WTC11 (cell line): ENCODE results near the gene PREX1. TPM values are rescaled to one million over a fixed set of nuclear protein-coding genes. Genes with fewer than 3 reads are reported as not detected.

Experiments
- ATAC-seq: fragments of 200-7000 bp; cut with Tn5 transposase; 2 replicates; pipeline ENCODE4 v1.10.0; 2021; ENCODE audit warnings: mild to moderate bottlenecking, moderate library complexity
- CTCF ChIA-PET: fragments of 300-600 bp; sonication (Branson Sonifier 250); formaldehyde crosslinking; loops from one replicate; lab custom pipeline; 2021; ENCODE audit warnings: antibody characterized with exemption; lab: Charles Lee
- POLR2A ChIA-PET: fragments of 350-600 bp; sonication (Branson Sonifier 250); formaldehyde crosslinking; loops from one replicate; lab custom pipeline; 2021; ENCODE audit warnings: antibody characterized with exemption; lab: Charles Lee
- DNase-seq: peaks from one replicate; pipeline ENCODE4 v3.0.0; 2021; ENCODE audit warnings: low spot score
- H3K27ac Mint-ChIP-seq: 2 replicates; pipeline ENCODE4 v1.8.0; 2021; ENCODE audit warnings: mixed read lengths
- H3K27me3 Mint-ChIP-seq: 2 replicates; pipeline ENCODE4 v1.8.0; 2021; ENCODE audit warnings: low read depth, mild to moderate bottlenecking, moderate library complexity, mixed read lengths
- H3K36me3 Mint-ChIP-seq: 2 replicates; pipeline ENCODE4 v1.8.0; 2021; ENCODE audit warnings: mixed read lengths
- H3K4me1 Mint-ChIP-seq: 2 replicates; pipeline ENCODE4 v1.8.0; 2022; ENCODE audit warnings: mixed read lengths
- H3K4me3 Mint-ChIP-seq: 2 replicates; pipeline ENCODE4 v1.8.0; 2021; ENCODE audit warnings: mild to moderate bottlenecking, moderate library complexity, mixed read lengths
- H3K9me3 Mint-ChIP-seq: 2 replicates; pipeline ENCODE4 v1.8.0; 2021; ENCODE audit warnings: mixed read lengths
- ELF4 ChIP-seq: sonication (generic); formaldehyde crosslinking; IDR thresholded peaks from 2 replicates; pipeline ENCODE4 v1.8.1; 2022; ENCODE audit warnings: low read depth, mild to moderate bottlenecking, moderate library complexity, missing genetic modification reagents
- FOXK1 ChIP-seq: sonication (generic); formaldehyde crosslinking; IDR thresholded peaks from 2 replicates; pipeline ENCODE4 v1.8.0; 2022; ENCODE audit warnings: mild to moderate bottlenecking, moderate library complexity, missing genetic modification reagents
- FOXP1 ChIP-seq: sonication (generic); formaldehyde crosslinking; IDR thresholded peaks from 2 replicates; pipeline ENCODE4 v1.8.0; 2022; ENCODE audit warnings: missing genetic modification reagents, mild to moderate bottlenecking, moderate library complexity, borderline replicate concordance
- GTF2I ChIP-seq: fragments of 250-450 bp; sonication (Bioruptor Pico); conservative IDR thresholded peaks from 2 replicates; pipeline ENCODE4 v1.4.0; 2021; ENCODE audit warnings: mild to moderate bottlenecking
- NFATC4 ChIP-seq: fragments of 250-450 bp; sonication (Bioruptor Pico); IDR thresholded peaks from 2 replicates; pipeline ENCODE4 v1.9.0; 2021; ENCODE audit warnings: mild to moderate bottlenecking
- NFE2L1 ChIP-seq: sonication (generic); formaldehyde crosslinking; IDR thresholded peaks from 2 replicates; pipeline ENCODE4 v1.8.1; 2023; ENCODE audit warnings: missing genetic modification reagents
- NFYB ChIP-seq: sonication (generic); formaldehyde crosslinking; conservative IDR thresholded peaks from 2 replicates; pipeline ENCODE4 v1.8.0; 2022; ENCODE audit warnings: low read depth, missing genetic modification reagents
- ZBTB21 ChIP-seq: sonication (generic); formaldehyde crosslinking; IDR thresholded peaks from 2 replicates; pipeline ENCODE4 v1.8.1; 2023; ENCODE audit warnings: mild to moderate bottlenecking, missing genetic modification reagents, borderline replicate concordance
- ZNF138 ChIP-seq: sonication (generic); formaldehyde crosslinking; conservative IDR thresholded peaks from 2 replicates; pipeline ENCODE4 v1.8.1; 2022; ENCODE audit warnings: mild to moderate bottlenecking, moderate library complexity, missing genetic modification reagents
- ZNF219 ChIP-seq: sonication (generic); formaldehyde crosslinking; IDR thresholded peaks from 2 replicates; pipeline ENCODE4 v1.8.0; 2023; ENCODE audit warnings: missing genetic modification reagents, mild to moderate bottlenecking, borderline replicate concordance
- total RNA-seq: library from RNA; stranded (reverse); gene quantifications from 3 replicates; pipeline ENCODE4 v1.2.3, GENCODE V29; 2021
- TF ChIP-seq, protein P1 (sequence below): sonication (generic); formaldehyde crosslinking; IDR thresholded peaks from 2 replicates; pipeline ENCODE4 v1.8.1; 2023; ENCODE audit warnings: mild to moderate bottlenecking, missing genetic modification reagents
- TF ChIP-seq, protein P2 (sequence below): fragments of 250-450 bp; sonication (Bioruptor Pico); IDR thresholded peaks from 2 replicates; pipeline ENCODE4 v2.1.2; 2022; ENCODE audit warnings: mild to moderate bottlenecking, moderate library complexity
- TF ChIP-seq, protein P3 (sequence below): sonication (generic); formaldehyde crosslinking; IDR thresholded peaks from 2 replicates; pipeline ENCODE4 v1.8.1; 2023; ENCODE audit warnings: mild to moderate bottlenecking, missing genetic modification reagents, moderate library complexity
- TF ChIP-seq, protein P4 (sequence below): sonication (generic); formaldehyde crosslinking; IDR thresholded peaks from 2 replicates; pipeline ENCODE4 v1.8.1; 2022; ENCODE audit warnings: mild to moderate bottlenecking, missing genetic modification reagents, moderate library complexity, borderline replicate concordance
- TF ChIP-seq, protein P5 (sequence below): sonication (generic); formaldehyde crosslinking; IDR thresholded peaks from 2 replicates; pipeline ENCODE4 v1.8.1; 2023; ENCODE audit warnings: mild to moderate bottlenecking, missing genetic modification reagents

The PREX1 gene
- total RNA-seq, 1 experiment from 2014 or later = 17.3 TPM

DNA sequence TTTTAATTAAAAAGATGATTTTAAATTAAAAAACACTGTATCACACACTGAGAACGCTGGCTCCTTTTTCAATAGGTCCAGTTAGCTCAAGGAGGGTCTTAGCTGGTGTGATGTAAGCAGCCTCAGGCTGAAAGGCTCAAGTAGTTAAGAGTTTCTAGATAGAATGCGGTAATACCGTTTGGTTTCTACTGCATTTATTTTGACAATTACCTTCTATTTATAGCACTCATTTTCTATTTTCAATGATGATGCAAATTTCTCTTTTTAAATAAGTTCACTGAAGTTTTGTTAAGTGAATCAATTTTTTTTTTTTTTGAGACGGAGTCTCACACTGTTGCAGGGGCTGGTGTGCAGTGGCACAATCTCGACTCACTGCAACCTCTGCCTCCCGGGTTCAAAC is 87.1 kb downstream of the PREX1 start:
- Mint-ChIP-seq H3K36me3 (no peaks in the 10 kb centered on the region), H3K27ac (no peak overlapping the region), H3K27me3 (no peaks in the 10 kb centered on the region)
- CTCF ChIA-PET = interaction anchor here (2.0 kb wide), 1 partner anchor 83 kb away, joined by 8 read pairs; no protein-coding TSS in a partner anchor
- no peak for TF ChIP-seq ZNF219 (CRISPR knock-in tag)
- TF ChIP-seq NFATC4 = no peak
- TF ChIP-seq, protein P1, sequence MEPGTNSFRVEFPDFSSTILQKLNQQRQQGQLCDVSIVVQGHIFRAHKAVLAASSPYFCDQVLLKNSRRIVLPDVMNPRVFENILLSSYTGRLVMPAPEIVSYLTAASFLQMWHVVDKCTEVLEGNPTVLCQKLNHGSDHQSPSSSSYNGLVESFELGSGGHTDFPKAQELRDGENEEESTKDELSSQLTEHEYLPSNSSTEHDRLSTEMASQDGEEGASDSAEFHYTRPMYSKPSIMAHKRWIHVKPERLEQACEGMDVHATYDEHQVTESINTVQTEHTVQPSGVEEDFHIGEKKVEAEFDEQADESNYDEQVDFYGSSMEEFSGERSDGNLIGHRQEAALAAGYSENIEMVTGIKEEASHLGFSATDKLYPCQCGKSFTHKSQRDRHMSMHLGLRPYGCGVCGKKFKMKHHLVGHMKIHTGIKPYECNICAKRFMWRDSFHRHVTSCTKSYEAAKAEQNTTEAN (CRISPR knock-in tag) = no peak
- TF ChIP-seq, all 79 proteins: peak for 0
- POLR2A ChIA-PET = no interaction called here
- no peak for DNase-seq
- Mint-ChIP-seq H3K4me1 (peaks cover 15% of the 10 kb centered on the region), H3K9me3 (no peaks in the 10 kb centered on the region), H3K4me3 (no peak overlapping the region)
- ATAC-seq = no peak

DNA sequence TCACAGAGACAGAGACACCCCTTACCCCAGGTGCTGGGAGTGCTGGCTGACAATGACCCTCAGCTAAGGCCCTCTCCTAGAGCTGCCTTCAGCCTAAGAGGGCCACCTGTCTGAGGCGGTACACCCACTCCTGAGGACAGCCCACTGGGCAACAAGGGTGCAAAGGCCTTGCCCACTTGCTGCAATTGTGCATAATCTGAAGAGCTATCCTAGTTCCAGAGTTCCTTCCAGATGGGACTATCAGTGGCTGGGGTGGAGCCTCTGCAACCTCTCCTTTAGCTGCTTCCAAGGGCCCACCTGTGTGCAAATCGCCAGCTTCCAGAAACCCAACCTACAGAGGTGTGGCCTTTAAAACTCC is 87.5 kb downstream of the PREX1 start:
- no peak overlapping the region for H3K4me3 Mint-ChIP-seq
- 0 out of 2 replicates have a peak, but pooled peaks have one; percentile 24 for ATAC-seq
- no peaks in the 10 kb centered on the region for H3K9me3 Mint-ChIP-seq
- ChIA-PET POLR2A (no interaction called here), CTCF (interaction anchor here (2.0 kb wide), 1 partner anchor 83 kb away, joined by 8 read pairs; no protein-coding TSS in a partner anchor)
- no peak overlapping the region for H3K27ac Mint-ChIP-seq
- peaks cover 10% of the 10 kb centered on the region for H3K4me1 Mint-ChIP-seq
- no peaks in the 10 kb centered on the region for H3K27me3 Mint-ChIP-seq
- DNase-seq = no peak
- TF ChIP-seq FOXK1 (CRISPR knock-in tag) (no peak), ZBTB21 (CRISPR knock-in tag) (no peak), NFYB (CRISPR knock-in tag) (no peak), ELF4 (no peak), NFE2L1 (CRISPR knock-in tag) (no peak), ZNF138 (CRISPR knock-in tag) (no peak)
- TF ChIP-seq, protein P2, sequence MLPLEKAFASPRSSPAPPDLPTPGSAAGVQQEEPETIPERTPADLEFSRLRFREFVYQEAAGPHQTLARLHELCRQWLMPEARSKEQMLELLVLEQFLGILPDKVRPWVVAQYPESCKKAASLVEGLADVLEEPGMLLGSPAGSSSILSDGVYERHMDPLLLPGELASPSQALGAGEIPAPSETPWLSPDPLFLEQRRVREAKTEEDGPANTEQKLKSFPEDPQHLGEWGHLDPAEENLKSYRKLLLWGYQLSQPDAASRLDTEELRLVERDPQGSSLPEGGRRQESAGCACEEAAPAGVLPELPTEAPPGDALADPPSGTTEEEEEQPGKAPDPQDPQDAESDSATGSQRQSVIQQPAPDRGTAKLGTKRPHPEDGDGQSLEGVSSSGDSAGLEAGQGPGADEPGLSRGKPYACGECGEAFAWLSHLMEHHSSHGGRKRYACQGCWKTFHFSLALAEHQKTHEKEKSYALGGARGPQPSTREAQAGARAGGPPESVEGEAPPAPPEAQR (CRISPR knock-in tag) = no peak
- TF ChIP-seq, protein P3, sequence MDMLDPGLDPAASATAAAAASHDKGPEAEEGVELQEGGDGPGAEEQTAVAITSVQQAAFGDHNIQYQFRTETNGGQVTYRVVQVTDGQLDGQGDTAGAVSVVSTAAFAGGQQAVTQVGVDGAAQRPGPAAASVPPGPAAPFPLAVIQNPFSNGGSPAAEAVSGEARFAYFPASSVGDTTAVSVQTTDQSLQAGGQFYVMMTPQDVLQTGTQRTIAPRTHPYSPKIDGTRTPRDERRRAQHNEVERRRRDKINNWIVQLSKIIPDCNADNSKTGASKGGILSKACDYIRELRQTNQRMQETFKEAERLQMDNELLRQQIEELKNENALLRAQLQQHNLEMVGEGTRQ = no peak
- TF ChIP-seq, protein P4, sequence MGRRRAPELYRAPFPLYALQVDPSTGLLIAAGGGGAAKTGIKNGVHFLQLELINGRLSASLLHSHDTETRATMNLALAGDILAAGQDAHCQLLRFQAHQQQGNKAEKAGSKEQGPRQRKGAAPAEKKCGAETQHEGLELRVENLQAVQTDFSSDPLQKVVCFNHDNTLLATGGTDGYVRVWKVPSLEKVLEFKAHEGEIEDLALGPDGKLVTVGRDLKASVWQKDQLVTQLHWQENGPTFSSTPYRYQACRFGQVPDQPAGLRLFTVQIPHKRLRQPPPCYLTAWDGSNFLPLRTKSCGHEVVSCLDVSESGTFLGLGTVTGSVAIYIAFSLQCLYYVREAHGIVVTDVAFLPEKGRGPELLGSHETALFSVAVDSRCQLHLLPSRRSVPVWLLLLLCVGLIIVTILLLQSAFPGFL (CRISPR knock-in tag) = no peak
- no peaks in the 10 kb centered on the region for H3K36me3 Mint-ChIP-seq

DNA sequence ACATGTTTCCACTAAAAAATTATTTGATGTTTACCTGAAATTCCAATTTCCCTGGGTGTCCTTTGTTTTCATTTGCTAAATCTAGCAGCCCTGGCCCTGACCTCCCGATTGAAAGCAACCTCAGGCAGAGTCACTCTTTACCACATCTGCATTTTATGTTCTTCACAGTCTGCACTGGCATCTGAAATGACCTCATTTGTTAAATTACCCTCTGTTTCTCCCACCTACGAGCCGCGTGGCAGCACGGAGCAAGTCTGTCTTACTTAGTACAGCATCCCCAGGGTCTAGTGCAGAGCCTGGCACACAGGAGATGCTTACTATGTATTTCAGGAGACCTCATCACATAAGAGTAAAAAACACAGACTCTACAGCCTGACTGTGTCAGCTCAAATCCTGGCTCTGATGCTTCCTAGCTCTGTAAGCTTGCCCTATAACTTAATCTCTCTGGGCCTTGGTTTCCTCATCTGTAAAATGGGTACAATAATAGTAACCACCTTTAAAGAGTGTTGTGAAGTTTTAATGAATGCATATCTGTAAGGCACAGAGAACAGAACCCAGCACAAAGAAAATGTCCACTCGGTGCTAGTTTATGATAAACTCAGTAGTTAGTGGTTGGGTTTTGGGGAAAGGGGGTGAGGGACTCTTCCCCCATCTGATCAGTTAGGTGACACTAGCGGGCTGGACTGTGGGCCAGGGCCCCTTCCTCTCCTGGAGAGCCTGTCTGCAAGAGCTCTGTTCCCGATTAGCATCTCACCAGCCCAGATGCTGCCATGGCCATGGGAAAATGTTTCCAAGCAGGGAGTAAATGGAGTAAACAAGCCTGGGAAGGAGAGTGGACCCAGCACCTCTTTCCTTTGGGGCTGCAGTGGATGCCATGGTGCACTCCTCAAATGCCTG is 88.2 kb downstream of the PREX1 start:
- Mint-ChIP-seq H3K4me1 (peaks cover 10% of the 10 kb centered on the region), H3K4me3 (no peak overlapping the region), H3K9me3 (no peaks in the 10 kb centered on the region), H3K27ac (peak overlapping the region; percentile 46; the same call in 1 of the 2 replicates), H3K36me3 (no peaks in the 10 kb centered on the region), H3K27me3 (no peaks in the 10 kb centered on the region)
- DNase-seq (no peak), ATAC-seq (no peak)
- CTCF ChIA-PET = interaction anchor here (2.0 to 2.4 kb wide), 2 partner anchors 82 kb away, joined by 8 to 9 read pairs; no protein-coding TSS in a partner anchor
- POLR2A ChIA-PET = no interaction called here
- TF ChIP-seq, protein P5, sequence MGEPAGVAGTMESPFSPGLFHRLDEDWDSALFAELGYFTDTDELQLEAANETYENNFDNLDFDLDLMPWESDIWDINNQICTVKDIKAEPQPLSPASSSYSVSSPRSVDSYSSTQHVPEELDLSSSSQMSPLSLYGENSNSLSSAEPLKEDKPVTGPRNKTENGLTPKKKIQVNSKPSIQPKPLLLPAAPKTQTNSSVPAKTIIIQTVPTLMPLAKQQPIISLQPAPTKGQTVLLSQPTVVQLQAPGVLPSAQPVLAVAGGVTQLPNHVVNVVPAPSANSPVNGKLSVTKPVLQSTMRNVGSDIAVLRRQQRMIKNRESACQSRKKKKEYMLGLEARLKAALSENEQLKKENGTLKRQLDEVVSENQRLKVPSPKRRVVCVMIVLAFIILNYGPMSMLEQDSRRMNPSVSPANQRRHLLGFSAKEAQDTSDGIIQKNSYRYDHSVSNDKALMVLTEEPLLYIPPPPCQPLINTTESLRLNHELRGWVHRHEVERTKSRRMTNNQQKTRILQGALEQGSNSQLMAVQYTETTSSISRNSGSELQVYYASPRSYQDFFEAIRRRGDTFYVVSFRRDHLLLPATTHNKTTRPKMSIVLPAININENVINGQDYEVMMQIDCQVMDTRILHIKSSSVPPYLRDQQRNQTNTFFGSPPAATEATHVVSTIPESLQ = no peak
- 0 out of 2 replicates have a peak, but pooled peaks have one; percentile 40 for TF ChIP-seq GTF2I (CRISPR knock-in tag)
- TF ChIP-seq FOXP1 = no peak
